K562 (cell line): ENCODE data around the gene OPCML. TPM values are rescaled to one million over a fixed set of nuclear protein-coding genes. Genes with fewer than 3 reads are reported as not detected.

ENCODE experiments used
- ATAC-seq: fragments of 200-7000 bp; cut with Tn5 transposase; 3 replicates; pipeline ENCODE4 v1.9.1; 2020; ENCODE audit warnings: moderate library complexity
- BruUV-seq: library from RNA; stranded (reverse); fragments of 400-500 nt; replicated peaks from 2 replicates; lab custom pipeline; 2021; lab: Mats Ljungman, UMichigan
- CTCF ChIA-PET: fragments of 300-600 bp; formaldehyde crosslinking; extraction: SDS; loops from one replicate; lab custom pipeline; 2021; ENCODE audit warnings: low intra/inter-chr PET ratio; lab: Yijun Ruan, JAX
- POLR2A ChIA-PET: fragments of 300-600, 350-650 bp; sonication (Branson Sonifier 250); formaldehyde crosslinking; extraction: SDS; loops from one replicate; lab custom pipeline; 2021; ENCODE audit warnings: antibody characterized with exemption, inconsistent platforms; lab: Yijun Ruan, JAX
- DNase-seq, 4 experiments: peaks; one replicate each; pipeline versions ENCODE4 v3.0.0 to v3.0.0-alpha.2; 2011 to 2018; ENCODE audit warnings: low spot score in 3 of 4, mixed read lengths in 3 of 4; ENCODE audit errors: extremely low read depth in 1 of 4
- FAIRE-seq: peaks from 2 replicates; lab custom pipeline; 2011; peaks lifted over from hg19 to GRCh38; lab: Jason Lieb, UNC
- H2AFZ ChIP-seq: 2 replicates; pipeline ENCODE4 v1.6.0; 2011; ENCODE audit warnings: low read depth, low read length, control low read depth, inconsistent platforms
- H3K27ac ChIP-seq: fragments of 200-600 bp; 3 replicates; pipeline ENCODE4 v1.8.0; 2011; ENCODE audit warnings: low read depth, mild to moderate bottlenecking, control low read depth, inconsistent platforms, low read length, moderate library complexity, mixed read lengths; ENCODE audit errors: extremely low read depth
- H3K27me3 ChIP-seq, 2 experiments: fragments of 300-600 bp in 1 of 2; 2 replicates in 1 of 2; 3 replicates in 1 of 2; pipeline versions ENCODE4 v1.6.0 to v1.8.0; 2011; ENCODE audit warnings: inconsistent platforms in 2 of 2, low read length in 2 of 2, mild to moderate bottlenecking in 1 of 2, mixed read lengths in 1 of 2, moderate library complexity in 1 of 2; ENCODE audit not compliant: control insufficient read depth in 2 of 2, insufficient read depth in 2 of 2
- H3K36me3 ChIP-seq: fragments of 300-600 bp; 3 replicates; pipeline ENCODE4 v1.8.0; 2011; ENCODE audit warnings: mild to moderate bottlenecking, low read length, inconsistent platforms; ENCODE audit not compliant: control insufficient read depth, insufficient read depth
- H3K4me1 ChIP-seq, 2 experiments: fragments of 200-600 bp in 1 of 2; replicated peaks in 1 of 2; 2 replicates in 1 of 2; 3 replicates in 1 of 2; pipeline versions ENCODE4 v1.5.1 to v1.8.0; 2011; ENCODE audit warnings: inconsistent platforms in 2 of 2, low read length in 2 of 2, mild to moderate bottlenecking in 1 of 2, mixed read lengths in 1 of 2, moderate library complexity in 1 of 2; ENCODE audit not compliant: control insufficient read depth in 2 of 2, insufficient read depth in 2 of 2
- H3K4me2 ChIP-seq: 2 replicates; pipeline ENCODE4 v1.6.1; 2011; ENCODE audit warnings: low read length, control low read depth, inconsistent platforms, mixed read lengths; ENCODE audit not compliant: insufficient read depth
- H3K4me3 ChIP-seq: fragments of 200-600 bp; sonication (generic), shearing (Covaris generic); 2 replicates; pipeline ENCODE4 v1.5.1; 2016; ENCODE audit warnings: control low read depth, inconsistent platforms
- H3K79me2 ChIP-seq: fragments of 200-600 bp; 3 replicates; pipeline ENCODE4 v1.8.0; 2011; ENCODE audit warnings: low read length, inconsistent platforms; ENCODE audit not compliant: control insufficient read depth, insufficient read depth
- H3K9ac ChIP-seq, 2 experiments: 2 replicates each; pipeline versions ENCODE4 v1.6.0 to v1.6.1; 2011; ENCODE audit warnings: low read depth in 2 of 2, low read length in 2 of 2, control low read depth in 1 of 2, inconsistent platforms in 1 of 2, mild to moderate bottlenecking in 1 of 2, mixed read lengths in 1 of 2; ENCODE audit not compliant: insufficient read depth in 1 of 2
- H3K9me1 ChIP-seq: one replicate; pipeline ENCODE4 v1.6.0; 2011; ENCODE audit warnings: inconsistent platforms, mild to moderate bottlenecking, low read length, moderate library complexity; ENCODE audit not compliant: control insufficient read depth, insufficient read depth
- H3K9me3 ChIP-seq: replicated peaks from 2 replicates; pipeline ENCODE4 v1.5.1; 2011; ENCODE audit warnings: low read depth, low read length, inconsistent platforms; ENCODE audit not compliant: control insufficient read depth, insufficient read depth
- H4K20me1 ChIP-seq: replicated peaks from 2 replicates; pipeline ENCODE4 v1.6.1; 2011; ENCODE audit warnings: low read length, inconsistent platforms, mixed read lengths; ENCODE audit not compliant: control insufficient read depth, insufficient read depth
- BMI1 ChIP-seq: fragments of 150-350 bp; IDR thresholded peaks from 2 replicates; pipeline ENCODE4 v1.6.1; 2014; ENCODE audit warnings: low read length
- GATA2 ChIP-seq: sonication (generic); formaldehyde crosslinking; IDR thresholded peaks from 2 replicates; pipeline ENCODE4 v1.4.0; 2020; ENCODE audit warnings: mild to moderate bottlenecking, missing genetic modification reagents
- MTA3 ChIP-seq: fragments of 450-650 bp; formaldehyde crosslinking; IDR thresholded peaks from 2 replicates; pipeline ENCODE4 v1.6.1; 2017; ENCODE audit warnings: mild to moderate bottlenecking, borderline replicate concordance
- NFIX ChIP-seq: fragments of 250-450 bp; sonication (Bioruptor Pico); IDR thresholded peaks from 2 replicates; pipeline ENCODE4 v1.4.0; 2020; ENCODE audit warnings: low read depth, mild to moderate bottlenecking, moderate library complexity
- PML ChIP-seq: IDR thresholded peaks from 2 replicates; pipeline ENCODE4 v1.6.1; 2012; ENCODE audit warnings: low read length, inconsistent platforms
- TAF1 ChIP-seq: IDR thresholded peaks from 2 replicates; pipeline ENCODE4 v1.6.1; 2011; ENCODE audit warnings: mild to moderate bottlenecking, low read length, moderate library complexity; ENCODE audit not compliant: insufficient read depth, control insufficient read depth, severe bottlenecking; ENCODE audit errors: extremely low read depth
- TARDBP ChIP-seq: fragments of 450-650 bp; IDR thresholded peaks from 2 replicates; pipeline ENCODE4 v1.6.1; 2016
- TFAP4 ChIP-seq: sonication (generic); formaldehyde crosslinking; IDR thresholded peaks from 2 replicates; pipeline ENCODE4 v1.8.0; 2022; ENCODE audit warnings: missing genetic modification reagents, mild to moderate bottlenecking, moderate library complexity, borderline replicate concordance
- THRAP3 ChIP-seq: fragments of 450-650 bp; IDR thresholded peaks from 2 replicates; pipeline ENCODE4 v1.6.1; 2016; ENCODE audit warnings: mild to moderate bottlenecking, inconsistent platforms, borderline replicate concordance
- ZHX1 ChIP-seq: fragments of 150-350 bp; conservative IDR thresholded peaks from 2 replicates; pipeline ENCODE4 v1.6.1; 2014; ENCODE audit warnings: low read length
- ZNF124 ChIP-seq: sonication (generic); formaldehyde crosslinking; IDR thresholded peaks from 2 replicates; pipeline ENCODE4 v1.8.1; 2022; ENCODE audit warnings: missing genetic modification reagents
- ZNF23 ChIP-seq: fragments of 250-450 bp; sonication (Bioruptor Pico); IDR thresholded peaks from 2 replicates; pipeline ENCODE4 v1.4.0; 2020; ENCODE audit warnings: mild to moderate bottlenecking
- WGBS: fragments of 100-300 bp; shearing (Covaris generic); methylation state at CpG from one replicate; pipeline ENCODE4 v1.1.6; 2016; ENCODE audit warnings: low coverage, mixed read lengths; ENCODE audit not compliant: insufficient coverage; ENCODE audit errors: missing lambda C conversion rate; 5-methylcytosine and 5-hydroxymethylcytosine counted together
- in situ Hi-C: fragments of 300-500 bp; cut with MboI; formaldehyde crosslinking; loops from 4 replicates; pipeline ENCODE4 v1.15.0; 2018; ENCODE audit warnings: inconsistent platforms, mixed read lengths
- intact Hi-C: fragments of 100-400 bp; cut with micrococcal nuclease; formaldehyde crosslinking; loops from 2 replicates; pipeline ENCODE4 v1.14.2; 2022
- polyA plus RNA-seq, 8 experiments: library from polyadenylated mRNA; depleted of rRNA in 4 of 8; stranded (reverse) in 5 of 8; unstranded in 3 of 8; fragments of >200 nt; fragmentation: Nextera tagmentation in 2 of 8; fragmentation: Illumina TruSeq in 1 of 8; extraction: Ambion mirVana in 2 of 8; extraction: Trizol in 1 of 8; gene quantifications; 2 replicates each; pipeline versions ENCODE4 v1.2.1 to v1.2.3, GENCODE V29; 2011 to 2014; ENCODE audit warnings: inconsistent platforms in 1 of 8, missing spikeins in 1 of 8
- total RNA-seq, 7 experiments: library from RNA; depleted of rRNA in 6 of 7; stranded (reverse); fragments of >200 nt in 6 of 7; fragmentation: Illumina TruSeq in 2 of 7; extraction: Trizol in 2 of 7; gene quantifications; 2 replicates each; pipeline versions ENCODE4 v1.2.1 to v1.2.3, GENCODE V29; 2011 to 2021; ENCODE audit warnings: low replicate concordance in 1 of 7
- TF ChIP-seq, protein P1 (sequence below): fragments of 250-450 bp; sonication (Bioruptor Pico); IDR thresholded peaks from 2 replicates; pipeline ENCODE4 v1.8.0; 2021; ENCODE audit warnings: borderline replicate concordance, mild to moderate bottlenecking, moderate library complexity; ENCODE audit not compliant: poor library complexity, severe bottlenecking
- TF ChIP-seq, protein P2 (sequence below): fragments of 250-450 bp; sonication (Bioruptor Pico); IDR thresholded peaks from 2 replicates; pipeline ENCODE4 v1.5.0; 2020; ENCODE audit warnings: mild to moderate bottlenecking, borderline replicate concordance

OPCML gene
- total and polyA plus RNA-seq, 9 of the 15 experiments (the other 6 are each of a cell fraction or from before 2014, with no cell fraction given), result not detected

- ATAC-seq (no peak), FAIRE-seq (no peak)
- POLR2A ChIA-PET, result interaction anchor here (0.6 to 0.7 kb wide), 2 partner anchors 12 to 17 kb away, joined by 3 read pairs; no protein-coding TSS in a partner anchor
- TF ChIP-seq TAF1 (no peak), ZNF124 (CRISPR knock-in tag) (no peak), THRAP3 (no peak), ZHX1 (no peak), GATA2 (CRISPR knock-in tag) (no peak), ZNF23 (CRISPR knock-in tag) (no peak), BMI1 (no peak), MTA3 (no peak), TARDBP (no peak), PML (no peak), TFAP4 (no peak), NFIX (CRISPR knock-in tag) (no peak)
- TF ChIP-seq, protein P1, sequence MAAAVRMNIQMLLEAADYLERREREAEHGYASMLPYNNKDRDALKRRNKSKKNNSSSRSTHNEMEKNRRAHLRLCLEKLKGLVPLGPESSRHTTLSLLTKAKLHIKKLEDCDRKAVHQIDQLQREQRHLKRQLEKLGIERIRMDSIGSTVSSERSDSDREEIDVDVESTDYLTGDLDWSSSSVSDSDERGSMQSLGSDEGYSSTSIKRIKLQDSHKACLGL, result no peak
- TF ChIP-seq, protein P2, sequence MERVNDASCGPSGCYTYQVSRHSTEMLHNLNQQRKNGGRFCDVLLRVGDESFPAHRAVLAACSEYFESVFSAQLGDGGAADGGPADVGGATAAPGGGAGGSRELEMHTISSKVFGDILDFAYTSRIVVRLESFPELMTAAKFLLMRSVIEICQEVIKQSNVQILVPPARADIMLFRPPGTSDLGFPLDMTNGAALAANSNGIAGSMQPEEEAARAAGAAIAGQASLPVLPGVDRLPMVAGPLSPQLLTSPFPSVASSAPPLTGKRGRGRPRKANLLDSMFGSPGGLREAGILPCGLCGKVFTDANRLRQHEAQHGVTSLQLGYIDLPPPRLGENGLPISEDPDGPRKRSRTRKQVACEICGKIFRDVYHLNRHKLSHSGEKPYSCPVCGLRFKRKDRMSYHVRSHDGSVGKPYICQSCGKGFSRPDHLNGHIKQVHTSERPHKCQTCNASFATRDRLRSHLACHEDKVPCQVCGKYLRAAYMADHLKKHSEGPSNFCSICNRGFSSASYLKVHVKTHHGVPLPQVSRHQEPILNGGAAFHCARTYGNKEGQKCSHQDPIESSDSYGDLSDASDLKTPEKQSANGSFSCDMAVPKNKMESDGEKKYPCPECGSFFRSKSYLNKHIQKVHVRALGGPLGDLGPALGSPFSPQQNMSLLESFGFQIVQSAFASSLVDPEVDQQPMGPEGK (CRISPR knock-in tag), result no peak
These were observed 462.1 kb downstream of the OPCML start for GRCh38 chr11:133070021-133070713.

More at GRCh38 chr11:133070021-133070713, 462.1 kb downstream of the OPCML start:
- Histone ChIP-seq H3K4me1 (no peaks in the 10 kb centered on the region), H3K27ac (no peak overlapping the region), H3K4me2 (no peak overlapping the region), H3K79me2 (no peaks in the 10 kb centered on the region), H3K27me3 (peaks cover 0 to 3% of the 10 kb centered on the region in 2 experiments; a peak in 2 of 5 replicates), H3K9me1 (no peaks in the 10 kb centered on the region), H3K4me3 (no peak overlapping the region), H2AFZ (no peak overlapping the region), H3K9me3 (no peaks in the 10 kb centered on the region), H3K36me3 (no peaks in the 10 kb centered on the region), H4K20me1 (no peaks in the 10 kb centered on the region), H3K9ac (no peak overlapping the region)
- intact Hi-C loops, result loop anchor here (10.0 kb wide), 1 partner anchor 855 kb away; no protein-coding TSS in a partner anchor
- DNase-seq, result no peak
- CTCF ChIA-PET, result no interaction called here
- WGBS, result under 1% methylated on average over 11 of the region's 11 CpGs
- BruUV-seq, result no TSS peak
- in situ Hi-C loops, result loop anchor here (10.0 kb wide), 1 partner anchor 755 kb away; no protein-coding TSS in a partner anchor
